ENCODE data around the gene VPS18. TPM values are rescaled to one million over a fixed set of nuclear protein-coding genes. Genes with fewer than 3 reads are reported as not detected.

The VPS18 gene
- total RNA-seq, 1 experiment from 2014 or later, result 23.8 TPM

- ChIA-PET CTCF (interaction anchor here (0.6 to 3.2 kb wide), 4 partner anchors 15 to 39 kb away, joined by 6 to 103 read pairs (median 24); partner anchors contain the start of gene VPS18), POLR2A (ENCODE audit: low non-redundant PET) (no interaction called here)
- Histone ChIP-seq H3K4me3 (ENCODE audit: low read depth, low read length, poor library complexity, severe bottlenecking) (no peak overlapping the region), H3K27me3 (replicated peaks; ENCODE audit: insufficient read depth, low read depth, low read length, poor library complexity) (no peaks in the 10 kb centered on the region), H3K36me3 (ENCODE audit: insufficient read depth, low read length, poor library complexity, severe bottlenecking) (no peaks in the 10 kb centered on the region), H3K4me1 (ENCODE audit: insufficient read depth, low read length, poor library complexity, severe bottlenecking) (peaks cover 18% of the 10 kb centered on the region), H3K27ac (ENCODE audit: low read depth, low read length, poor library complexity, severe bottlenecking) (no peak overlapping the region), H3K9me3 (ENCODE audit: low read depth, low read length, poor library complexity, severe bottlenecking) (no peaks in the 10 kb centered on the region)
- intact Hi-C loops (cut with micrococcal nuclease; ENCODE audit: unreplicated experiment), result no loop called here
- no peak for DNase-seq (ENCODE audit: low spot score)
- TF ChIP-seq EZH2 (IDR thresholded peaks at IDR 0.05; ENCODE audit: borderline replicate concordance, low read depth, low read length, poor library complexity, severe bottlenecking) (no peak), CTCF (conservative IDR thresholded peaks at IDR 0.05; ENCODE audit: low read depth, low read length) (no peak)
- no TSS peak for BruUV-seq (replicated peaks)
Observed at GRCh38 chr15:40856746-40857145, 37.5 kb upstream of the VPS18 start.

- H3K36me3 ChIP-seq (ENCODE audit: insufficient read depth, low read length, poor library complexity, severe bottlenecking), result no peaks in the 10 kb centered on the region
- peak; percentile 90 for DNase-seq (ENCODE audit: low spot score)
- no peak overlapping the region for H3K27ac ChIP-seq (ENCODE audit: low read depth, low read length, poor library complexity, severe bottlenecking)
- peak; percentile 99 for TF ChIP-seq CTCF (conservative IDR thresholded peaks at IDR 0.05; ENCODE audit: low read depth, low read length)
- TF ChIP-seq EZH2 (IDR thresholded peaks at IDR 0.05; ENCODE audit: borderline replicate concordance, low read depth, low read length, poor library complexity, severe bottlenecking), result no peak
- POLR2A ChIA-PET (ENCODE audit: low non-redundant PET), result interaction anchor here (0.6 kb wide), 2 partner anchors 61 to 916 kb away, joined by 3 to 4 read pairs; partner anchors contain the start of gene MAPKBP1
- intact Hi-C loops (cut with micrococcal nuclease; ENCODE audit: unreplicated experiment), result loop anchor here (2.0 kb wide), 1 partner anchor 111 kb away; no protein-coding TSS in a partner anchor
- H3K27me3 ChIP-seq (replicated peaks; ENCODE audit: insufficient read depth, low read depth, low read length, poor library complexity), result no peaks in the 10 kb centered on the region
- no peaks in the 10 kb centered on the region for H3K9me3 ChIP-seq (ENCODE audit: low read depth, low read length, poor library complexity, severe bottlenecking)
- BruUV-seq (replicated peaks), result no TSS peak
- CTCF ChIA-PET, result interaction anchor here (0.5 to 3.2 kb wide), 20 partner anchors 8 to 360 kb away, joined by 3 to 103 read pairs (median 5); partner anchors contain the start of genes RHOV and VPS18
- peaks cover 18% of the 10 kb centered on the region for H3K4me1 ChIP-seq (ENCODE audit: insufficient read depth, low read length, poor library complexity, severe bottlenecking)
- peak overlapping the region; percentile 25 for H3K4me3 ChIP-seq (ENCODE audit: low read depth, low read length, poor library complexity, severe bottlenecking)
Observed at GRCh38 chr15:40857601-40858341, 36.5 kb upstream of the VPS18 start.

- CTCF ChIA-PET, result interaction anchor here (0.7 to 3.2 kb wide), 13 partner anchors 9 to 361 kb away, joined by 3 to 103 read pairs (median 6); partner anchors contain the start of genes RAD51, RHOV and VPS18
- H3K9me3 ChIP-seq (ENCODE audit: low read depth, low read length, poor library complexity, severe bottlenecking), result no peaks in the 10 kb centered on the region
- intact Hi-C loops (cut with micrococcal nuclease; ENCODE audit: unreplicated experiment), result loop anchor here (1.0 to 2.0 kb wide), 2 partner anchors 36 to 112 kb away; partner anchors contain the start of gene VPS18
- no peak overlapping the region for H3K4me3 ChIP-seq (ENCODE audit: low read depth, low read length, poor library complexity, severe bottlenecking)
- no peak overlapping the region for H3K27ac ChIP-seq (ENCODE audit: low read depth, low read length, poor library complexity, severe bottlenecking)
- no peaks in the 10 kb centered on the region for H3K36me3 ChIP-seq (ENCODE audit: insufficient read depth, low read length, poor library complexity, severe bottlenecking)
- no peaks in the 10 kb centered on the region for H3K27me3 ChIP-seq (replicated peaks; ENCODE audit: insufficient read depth, low read depth, low read length, poor library complexity)
- POLR2A ChIA-PET (ENCODE audit: low non-redundant PET), result interaction anchor here (0.6 kb wide), 1 partner anchor 915 kb away, joined by 4 read pairs; the partner anchor contains the start of gene MAPKBP1
- H3K4me1 ChIP-seq (ENCODE audit: insufficient read depth, low read length, poor library complexity, severe bottlenecking), result peaks cover 18% of the 10 kb centered on the region
- TF ChIP-seq CTCF (conservative IDR thresholded peaks at IDR 0.05; ENCODE audit: low read depth, low read length) (no peak), EZH2 (IDR thresholded peaks at IDR 0.05; ENCODE audit: borderline replicate concordance, low read depth, low read length, poor library complexity, severe bottlenecking) (no peak)
- no peak for DNase-seq (ENCODE audit: low spot score)
- BruUV-seq (replicated peaks), result no TSS peak
Observed at GRCh38 chr15:40858706-40859105, 35.5 kb upstream of the VPS18 start.

Data from A673 (cell line).